HepG2 (cell line): ENCODE measurements around the gene TEAD1. TPM values are rescaled to one million over a fixed set of nuclear protein-coding genes. Genes with fewer than 3 reads are reported as not detected.

Source experiments
- polyA plus RNA-seq, 8 experiments: library from polyadenylated mRNA; depleted of rRNA in 3 of 8; stranded (reverse) in 7 of 8; unstranded in 1 of 8; fragments of >200 nt; fragmentation: Illumina TruSeq in 4 of 8; extraction: Trizol in 4 of 8; gene quantifications; 2 replicates each; pipeline versions ENCODE4 v1.2.1 to v1.2.3, GENCODE V29; 2011 to 2016; ENCODE audit warnings: low read depth in 4 of 8, missing spikeins in 1 of 8, mixed read lengths in 1 of 8; ENCODE audit not compliant: insufficient read depth in 1 of 8
- small RNA-seq, 3 experiments: library from RNA; depleted of rRNA; stranded (forward); fragments of <200 nt; gene quantifications; one replicate each; pipeline ENCODE3, GENCODE V24; 2012; ENCODE audit warnings: low read depth in 2 of 3, low replicate concordance in 1 of 3; ENCODE audit not compliant: insufficient read length in 3 of 3, insufficient read depth in 2 of 3
- total RNA-seq, 5 experiments: library from RNA; depleted of rRNA; stranded (reverse); fragments of >200 nt; fragmentation: Illumina TruSeq; extraction: Trizol; gene quantifications; 2 replicates each; pipeline ENCODE4 v1.2.3, GENCODE V29; 2016; ENCODE audit warnings: low read depth in 1 of 5

Gene TEAD1
- total and polyA plus RNA-seq, 2 of the 13 experiments (the other 11 are each of a cell fraction or from before 2014, with no cell fraction given): 20.1 to 30.5 TPM

Small RNA genes lying within 50 kb of the gene (small RNA-seq; reads per million reads assigned to genes)
- 0 to 1.9 (median 0) reads per million in 3 experiments for gene RF00424
